ENCODE results near the gene FLRT2.

- TF ChIP-seq POLR2A (IDR thresholded peaks at IDR 0.05), result no peak
- TF ChIP-seq, protein P1, sequence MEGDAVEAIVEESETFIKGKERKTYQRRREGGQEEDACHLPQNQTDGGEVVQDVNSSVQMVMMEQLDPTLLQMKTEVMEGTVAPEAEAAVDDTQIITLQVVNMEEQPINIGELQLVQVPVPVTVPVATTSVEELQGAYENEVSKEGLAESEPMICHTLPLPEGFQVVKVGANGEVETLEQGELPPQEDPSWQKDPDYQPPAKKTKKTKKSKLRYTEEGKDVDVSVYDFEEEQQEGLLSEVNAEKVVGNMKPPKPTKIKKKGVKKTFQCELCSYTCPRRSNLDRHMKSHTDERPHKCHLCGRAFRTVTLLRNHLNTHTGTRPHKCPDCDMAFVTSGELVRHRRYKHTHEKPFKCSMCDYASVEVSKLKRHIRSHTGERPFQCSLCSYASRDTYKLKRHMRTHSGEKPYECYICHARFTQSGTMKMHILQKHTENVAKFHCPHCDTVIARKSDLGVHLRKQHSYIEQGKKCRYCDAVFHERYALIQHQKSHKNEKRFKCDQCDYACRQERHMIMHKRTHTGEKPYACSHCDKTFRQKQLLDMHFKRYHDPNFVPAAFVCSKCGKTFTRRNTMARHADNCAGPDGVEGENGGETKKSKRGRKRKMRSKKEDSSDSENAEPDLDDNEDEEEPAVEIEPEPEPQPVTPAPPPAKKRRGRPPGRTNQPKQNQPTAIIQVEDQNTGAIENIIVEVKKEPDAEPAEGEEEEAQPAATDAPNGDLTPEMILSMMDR (IDR thresholded peaks at IDR 0.05), result no peak
Measured at GRCh38 chr14:85618978-85619377, 89.0 kb downstream of the FLRT2 start.
